ENCODE results near the gene FAM219A. TPM values are rescaled to one million over a fixed set of nuclear protein-coding genes. Genes with fewer than 3 reads are reported as not detected.

FAM219A gene
- total RNA-seq, 1 experiment from 2014 or later = 14.7 TPM

GRCh38 chr9:34446468-34446891 is 11.9 kb downstream of the FAM219A start:
- Histone ChIP-seq H3K4me3 (ENCODE audit: low read depth, low read length) (no peak overlapping the region), H3K4me1 (peaks cover 7% of the 10 kb centered on the region; the same call in 1 of the 2 replicates), H3K27me3 (replicated peaks; ENCODE audit: control insufficient read depth, insufficient read depth, low read length) (no peaks in the 10 kb centered on the region), H3K36me3 (ENCODE audit: control insufficient read depth, insufficient read depth, low read length) (no peaks in the 10 kb centered on the region), H3K9me3 (no peaks in the 10 kb centered on the region)
- Mint-ChIP-seq H3K4me3 (ENCODE audit: unreplicated experiment) (no peak overlapping the region), H3K9me3 (ENCODE audit: unreplicated experiment) (no peaks in the 10 kb centered on the region), H3K36me3 (ENCODE audit: insufficient read depth, unreplicated experiment) (no peaks in the 10 kb centered on the region), H3K27ac (ENCODE audit: unreplicated experiment) (no peak overlapping the region), H3K4me1 (ENCODE audit: low read depth, unreplicated experiment) (peaks cover 6% of the 10 kb centered on the region), H3K27me3 (ENCODE audit: insufficient read depth, unreplicated experiment) (no peaks in the 10 kb centered on the region)
- BruUV-seq (replicated peaks) = no TSS peak
- DNase-seq = no peak
- CTCF ChIA-PET = interaction anchor here (0.9 to 1.3 kb wide), 2 partner anchors 43 to 67 kb away, joined by 3 to 4 read pairs; no protein-coding TSS in a partner anchor
- TF ChIP-seq CTCF (IDR thresholded peaks at IDR 0.05; ENCODE audit: insufficient read depth in 1 of 2, low read depth in 1 of 2, low read length in 1 of 2, severe bottlenecking in 1 of 2, unreplicated experiment in 1 of 2) = no peak
- intact Hi-C loops (cut with micrococcal nuclease; ENCODE audit: unreplicated experiment) = no loop called here
- POLR2A ChIA-PET = no interaction called here

- Histone ChIP-seq H3K4me1 (peaks cover 7% of the 10 kb centered on the region; the same call in 1 of the 2 replicates), H3K27me3 (replicated peaks; ENCODE audit: control insufficient read depth, insufficient read depth, low read length) (no peaks in the 10 kb centered on the region), H3K9me3 (no peaks in the 10 kb centered on the region), H3K4me3 (ENCODE audit: low read depth, low read length) (no peak overlapping the region), H3K36me3 (ENCODE audit: control insufficient read depth, insufficient read depth, low read length) (no peaks in the 10 kb centered on the region)
- ChIA-PET POLR2A (no interaction called here), CTCF (interaction anchor here (1.1 kb wide), 1 partner anchor 40 kb away, joined by 3 read pairs; no protein-coding TSS in a partner anchor)
- Mint-ChIP-seq H3K4me1 (ENCODE audit: low read depth, unreplicated experiment) (no peaks in the 10 kb centered on the region), H3K27me3 (ENCODE audit: insufficient read depth, unreplicated experiment) (no peaks in the 10 kb centered on the region), H3K36me3 (ENCODE audit: insufficient read depth, unreplicated experiment) (no peaks in the 10 kb centered on the region), H3K27ac (ENCODE audit: unreplicated experiment) (no peak overlapping the region), H3K9me3 (ENCODE audit: unreplicated experiment) (no peaks in the 10 kb centered on the region), H3K4me3 (ENCODE audit: unreplicated experiment) (no peak overlapping the region)
- DNase-seq = no peak
- no TSS peak for BruUV-seq (replicated peaks)
- no peak for TF ChIP-seq CTCF (IDR thresholded peaks at IDR 0.05; ENCODE audit: insufficient read depth in 1 of 2, low read depth in 1 of 2, low read length in 1 of 2, severe bottlenecking in 1 of 2, unreplicated experiment in 1 of 2)
- intact Hi-C loops (cut with micrococcal nuclease; ENCODE audit: unreplicated experiment) = no loop called here
Measured at GRCh38 chr9:34443976-34444375, 14.4 kb downstream of the FAM219A start.

- Histone ChIP-seq H3K27me3 (replicated peaks; ENCODE audit: control insufficient read depth, insufficient read depth, low read length) (no peaks in the 10 kb centered on the region), H3K4me3 (ENCODE audit: low read depth, low read length) (no peak overlapping the region), H3K9me3 (no peaks in the 10 kb centered on the region), H3K36me3 (ENCODE audit: control insufficient read depth, insufficient read depth, low read length) (no peaks in the 10 kb centered on the region), H3K4me1 (peaks cover 7% of the 10 kb centered on the region; the same call in 1 of the 2 replicates)
- no peaks in the 10 kb centered on the region for H3K4me1 Mint-ChIP-seq (ENCODE audit: low read depth, unreplicated experiment)
- ChIA-PET POLR2A (no interaction called here), CTCF (interaction anchor here (1.1 kb wide), 1 partner anchor 39 kb away, joined by 3 read pairs; no protein-coding TSS in a partner anchor)
- H3K27ac Mint-ChIP-seq (ENCODE audit: unreplicated experiment) = no peak overlapping the region
- BruUV-seq (replicated peaks) = no TSS peak
- TF ChIP-seq CTCF (IDR thresholded peaks at IDR 0.05; ENCODE audit: insufficient read depth in 1 of 2, low read depth in 1 of 2, low read length in 1 of 2, severe bottlenecking in 1 of 2, unreplicated experiment in 1 of 2) = no peak
- intact Hi-C loops (cut with micrococcal nuclease; ENCODE audit: unreplicated experiment) = no loop called here
- H3K27me3 Mint-ChIP-seq (ENCODE audit: insufficient read depth, unreplicated experiment) = no peaks in the 10 kb centered on the region
- H3K9me3 Mint-ChIP-seq (ENCODE audit: unreplicated experiment) = no peaks in the 10 kb centered on the region
- H3K4me3 Mint-ChIP-seq (ENCODE audit: unreplicated experiment) = no peak overlapping the region
- no peaks in the 10 kb centered on the region for H3K36me3 Mint-ChIP-seq (ENCODE audit: insufficient read depth, unreplicated experiment)
- no peak for DNase-seq
Measured at GRCh38 chr9:34443533-34443932, 14.8 kb downstream of the FAM219A start.

Data from Caco-2 (cell line).